ENCODE results near the gene NAPEPLD.
"Not testable (repeated sequence)": the region's sequence is repeated elsewhere in the genome, so short reads cannot be mapped to it uniquely, and the experiment has no call there.

- TF ChIP-seq, protein P1, sequence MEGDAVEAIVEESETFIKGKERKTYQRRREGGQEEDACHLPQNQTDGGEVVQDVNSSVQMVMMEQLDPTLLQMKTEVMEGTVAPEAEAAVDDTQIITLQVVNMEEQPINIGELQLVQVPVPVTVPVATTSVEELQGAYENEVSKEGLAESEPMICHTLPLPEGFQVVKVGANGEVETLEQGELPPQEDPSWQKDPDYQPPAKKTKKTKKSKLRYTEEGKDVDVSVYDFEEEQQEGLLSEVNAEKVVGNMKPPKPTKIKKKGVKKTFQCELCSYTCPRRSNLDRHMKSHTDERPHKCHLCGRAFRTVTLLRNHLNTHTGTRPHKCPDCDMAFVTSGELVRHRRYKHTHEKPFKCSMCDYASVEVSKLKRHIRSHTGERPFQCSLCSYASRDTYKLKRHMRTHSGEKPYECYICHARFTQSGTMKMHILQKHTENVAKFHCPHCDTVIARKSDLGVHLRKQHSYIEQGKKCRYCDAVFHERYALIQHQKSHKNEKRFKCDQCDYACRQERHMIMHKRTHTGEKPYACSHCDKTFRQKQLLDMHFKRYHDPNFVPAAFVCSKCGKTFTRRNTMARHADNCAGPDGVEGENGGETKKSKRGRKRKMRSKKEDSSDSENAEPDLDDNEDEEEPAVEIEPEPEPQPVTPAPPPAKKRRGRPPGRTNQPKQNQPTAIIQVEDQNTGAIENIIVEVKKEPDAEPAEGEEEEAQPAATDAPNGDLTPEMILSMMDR (conservative IDR thresholded peaks at IDR 0.05; ENCODE audit: low read depth, low read length): not testable (repeated sequence)
- TF ChIP-seq EZH2 (IDR thresholded peaks at IDR 0.05; ENCODE audit: borderline replicate concordance, low read depth, low read length, poor library complexity, severe bottlenecking): not testable (repeated sequence)
Measured at GRCh38 chr7:103151993-103152676, 3.2 kb upstream of the NAPEPLD start.
